H9 (cell line): ENCODE data around the gene PDIA2. TPM values are rescaled to one million over a fixed set of nuclear protein-coding genes. Genes with fewer than 3 reads are reported as not detected.

ENCODE experiments used
- DNase-seq: peaks from one replicate; pipeline ENCODE4 v3.0.0-alpha.2; 2017
- H2AFZ ChIP-seq: one replicate; pipeline ENCODE4 v1.6.1; 2013; ENCODE audit warnings: mild to moderate bottlenecking, low read length, control low read depth, moderate library complexity
- H2AK5ac ChIP-seq: 2 replicates; pipeline ENCODE4 v1.6.1; 2013; ENCODE audit warnings: low read length, control low read depth, mixed read lengths; ENCODE audit not compliant: insufficient read length
- H2BK120ac ChIP-seq: one replicate; pipeline ENCODE4 v1.6.1; 2013; ENCODE audit warnings: low read depth, mild to moderate bottlenecking, low read length, control low read depth, inconsistent platforms; ENCODE audit not compliant: poor library complexity, severe bottlenecking
- H2BK12ac ChIP-seq: 2 replicates; pipeline ENCODE4 v1.6.1; 2013; ENCODE audit warnings: low read length, control low read depth, mixed read lengths, low read depth; ENCODE audit not compliant: insufficient read length
- H2BK15ac ChIP-seq: 2 replicates; pipeline ENCODE4 v1.6.1; 2013; ENCODE audit warnings: low read depth, low read length, control low read depth
- H2BK20ac ChIP-seq: one replicate; pipeline ENCODE4 v1.6.1; 2013; ENCODE audit warnings: low read depth, mild to moderate bottlenecking, low read length, control low read depth, inconsistent platforms; ENCODE audit not compliant: poor library complexity, severe bottlenecking
- H2BK5ac ChIP-seq: 2 replicates; pipeline ENCODE4 v1.6.1; 2013; ENCODE audit warnings: low read length, control low read depth, mixed read lengths; ENCODE audit not compliant: insufficient read length
- H3K14ac ChIP-seq: 2 replicates; pipeline ENCODE4 v1.6.1; 2013; ENCODE audit warnings: low read length, control low read depth; ENCODE audit not compliant: insufficient read depth
- H3K18ac ChIP-seq: 2 replicates; pipeline ENCODE4 v1.6.1; 2013; ENCODE audit warnings: low read depth, mild to moderate bottlenecking, mixed read lengths, low read length, control low read depth; ENCODE audit not compliant: insufficient read length
- H3K23ac ChIP-seq: 2 replicates; pipeline ENCODE4 v1.6.1; 2013; ENCODE audit warnings: low read length, control low read depth, mixed read lengths, low read depth; ENCODE audit not compliant: insufficient read length
- H3K23me2 ChIP-seq: 2 replicates; pipeline ENCODE4 v1.6.1; 2013; ENCODE audit warnings: low read depth, mild to moderate bottlenecking, mixed read lengths, low read length, control low read depth; ENCODE audit not compliant: insufficient read length, poor library complexity, severe bottlenecking
- H3K27ac ChIP-seq: 2 replicates; pipeline ENCODE4 v1.5.1; 2013; ENCODE audit warnings: low read length, control low read depth, mixed read lengths, low read depth; ENCODE audit not compliant: insufficient read length
- H3K27me3 ChIP-seq: 2 replicates; pipeline ENCODE4 v1.6.1; 2013; ENCODE audit warnings: low read length, control low read depth, inconsistent platforms; ENCODE audit not compliant: insufficient read depth
- H3K4ac ChIP-seq: 2 replicates; pipeline ENCODE4 v1.6.1; 2013; ENCODE audit warnings: low read depth, mild to moderate bottlenecking, control low read depth, inconsistent platforms, low read length, moderate library complexity
- H3K4me1 ChIP-seq: 2 replicates; pipeline ENCODE4 v1.6.1; 2013; ENCODE audit warnings: low read length, control low read depth, inconsistent platforms; ENCODE audit not compliant: insufficient read depth
- H3K4me2 ChIP-seq: 2 replicates; pipeline ENCODE4 v1.6.1; 2013; ENCODE audit warnings: low read length, control low read depth, mixed read lengths; ENCODE audit not compliant: insufficient read length, insufficient read depth
- H3K56ac ChIP-seq: 2 replicates; pipeline ENCODE4 v1.6.1; 2013; ENCODE audit warnings: low read depth, mild to moderate bottlenecking, mixed read lengths, low read length, control low read depth; ENCODE audit not compliant: insufficient read length
- H3K79me1 ChIP-seq: 2 replicates; pipeline ENCODE4 v1.6.1; 2013; ENCODE audit warnings: low read depth, mild to moderate bottlenecking, moderate library complexity, low read length, control low read depth, inconsistent platforms; ENCODE audit not compliant: insufficient read depth, poor library complexity, severe bottlenecking
- H3K79me2 ChIP-seq: 2 replicates; pipeline ENCODE4 v1.6.1; 2013; ENCODE audit warnings: low read length, control low read depth, inconsistent platforms; ENCODE audit not compliant: insufficient read depth
- H3K9ac ChIP-seq: 2 replicates; pipeline ENCODE4 v1.6.1; 2013; ENCODE audit warnings: low read length, control low read depth, mixed read lengths; ENCODE audit not compliant: insufficient read length; ENCODE audit errors: extremely low read depth
- H3K9me3 ChIP-seq: one replicate; pipeline ENCODE4 v1.6.1; 2013; ENCODE audit warnings: low read depth, low read length, inconsistent platforms; ENCODE audit not compliant: control insufficient read depth
- H3T11ph ChIP-seq: one replicate; pipeline ENCODE4 v1.6.1; 2013; ENCODE audit warnings: mild to moderate bottlenecking, low read length, control low read depth, inconsistent platforms
- H4K20me1 ChIP-seq: one replicate; pipeline ENCODE4 v1.6.1; 2013; ENCODE audit not compliant: control insufficient read depth, insufficient read length, insufficient read depth
- H4K5ac ChIP-seq: 2 replicates; pipeline ENCODE4 v1.6.1; 2013; ENCODE audit warnings: low read depth, mild to moderate bottlenecking, mixed read lengths, low read length, control low read depth; ENCODE audit not compliant: insufficient read length
- H4K8ac ChIP-seq: replicated peaks from 2 replicates; pipeline ENCODE4 v1.6.1; 2013; ENCODE audit warnings: low read length, control low read depth, mixed read lengths, low read depth; ENCODE audit not compliant: insufficient read length
- H4K91ac ChIP-seq: 2 replicates; pipeline ENCODE4 v1.6.1; 2013; ENCODE audit warnings: low read depth, mild to moderate bottlenecking, moderate library complexity, mixed read lengths, low read length, control low read depth; ENCODE audit not compliant: insufficient read length
- H3K27ac Mint-ChIP-seq, 3 experiments: 2 replicates in 2 of 3; 3 replicates in 1 of 3; pipeline ENCODE4 v1.8.0; 2020 to 2021; ENCODE audit warnings: mixed read lengths in 3 of 3, mild to moderate bottlenecking in 1 of 3, moderate library complexity in 1 of 3
- H3K27me3 Mint-ChIP-seq: 2 replicates; pipeline ENCODE4 v1.8.0; 2021; ENCODE audit warnings: low read depth, mild to moderate bottlenecking, moderate library complexity, mixed read lengths
- H3K36me3 Mint-ChIP-seq, 3 experiments: 2 replicates in 2 of 3; 3 replicates in 1 of 3; pipeline ENCODE4 v1.8.0; 2020 to 2021; ENCODE audit warnings: low read depth in 3 of 3, mixed read lengths in 3 of 3; ENCODE audit not compliant: insufficient read depth in 1 of 3
- H3K4me1 Mint-ChIP-seq, 2 experiments: 2 replicates each; pipeline ENCODE4 v1.8.0; 2020; ENCODE audit warnings: mixed read lengths in 2 of 2
- H3K4me3 Mint-ChIP-seq, 2 experiments: 2 replicates in 1 of 2; 3 replicates in 1 of 2; pipeline ENCODE4 v1.8.0; 2020 to 2021; ENCODE audit warnings: mild to moderate bottlenecking in 2 of 2, mixed read lengths in 2 of 2, moderate library complexity in 1 of 2
- H3K9me3 Mint-ChIP-seq, 2 experiments: 2 replicates in 1 of 2; 3 replicates in 1 of 2; pipeline ENCODE4 v1.8.0; 2020; ENCODE audit warnings: mild to moderate bottlenecking in 2 of 2, mixed read lengths in 2 of 2, moderate library complexity in 1 of 2
- WGBS: extraction: QIAGEN DNeasy Blood & Tissue Kit; methylation state at CpG from one replicate; pipeline ENCODE4 v1.1.7; 2013; ENCODE audit warnings: missing lambda C conversion rate, low lambda C conversion rate, mixed read lengths; ENCODE audit not compliant: insufficient read length; ENCODE audit errors: extremely low coverage; 5-methylcytosine and 5-hydroxymethylcytosine counted together
- total RNA-seq: library from RNA; stranded (reverse); gene quantifications from 2 replicates; pipeline ENCODE4 v1.2.1, GENCODE V29; 2021
- TF ChIP-seq, protein P1 (sequence below): fragments of 200-600 bp; sonication (generic); conservative IDR thresholded peaks from 3 replicates; pipeline ENCODE4 v1.8.0; 2021; ENCODE audit warnings: antibody characterized with exemption, mild to moderate bottlenecking

The PDIA2 gene
- total RNA-seq, 1 experiment from 2014 or later, result 1.4 TPM

DNA sequence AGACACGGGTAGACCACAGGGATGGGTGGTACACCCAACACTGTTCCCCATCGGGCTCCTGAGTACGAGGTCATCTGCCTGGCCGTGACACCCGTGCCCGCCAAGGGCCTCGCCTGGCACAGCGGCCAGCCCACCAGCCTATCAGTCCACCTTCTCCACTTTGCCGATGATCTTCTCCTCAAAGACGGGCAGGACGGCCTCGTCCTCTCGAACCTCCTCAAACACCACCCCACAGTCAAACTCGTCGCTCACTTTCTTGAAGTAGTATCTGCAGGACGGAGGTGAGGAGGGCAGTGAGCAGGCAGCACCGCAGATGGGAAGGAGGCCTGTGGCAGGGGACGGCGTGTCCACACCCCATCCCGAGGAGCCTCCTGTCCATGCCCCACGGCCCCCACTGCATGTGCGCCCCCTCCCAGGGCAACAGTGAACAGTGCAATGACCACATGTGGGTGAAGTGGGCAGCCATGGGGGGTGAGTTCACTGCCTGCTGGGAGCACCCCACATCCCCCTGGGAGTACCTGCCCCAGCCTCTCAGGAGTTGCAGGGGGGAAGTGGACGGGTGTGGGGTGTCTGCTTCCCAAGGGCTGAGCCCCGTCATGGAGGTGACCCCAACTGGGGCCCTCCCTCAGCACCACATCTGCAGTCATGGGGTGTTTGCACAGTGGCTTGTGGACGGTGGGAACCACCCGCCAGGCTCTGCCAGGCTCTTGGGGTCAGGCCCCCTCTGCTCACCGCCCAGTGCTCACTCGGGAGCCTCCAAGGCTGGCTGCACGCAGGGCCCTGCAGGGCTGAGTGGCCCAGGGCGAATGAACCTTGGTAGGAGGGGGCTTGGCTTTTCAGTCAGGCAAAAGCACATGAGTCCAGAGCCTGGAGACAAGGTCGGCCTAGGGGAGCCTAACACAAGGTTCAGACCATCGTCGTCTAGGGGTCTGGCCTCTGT lies 5.3 kb downstream of the PDIA2 start:
- H3K18ac ChIP-seq, result no peak overlapping the region
- no peak overlapping the region for H3K27ac ChIP-seq
- H2BK15ac ChIP-seq, result no peak overlapping the region
- WGBS, result no CpG with 5 or more reads among the region's 33 CpGs
- no peak for DNase-seq
- Mint-ChIP-seq H3K4me1 (no peaks in the 10 kb centered on the region), H3K27me3 (no peaks in the 10 kb centered on the region), H3K36me3 (peaks cover 22 to 44% (median 43%) of the 10 kb centered on the region in 3 experiments), H3K4me3 (no peak overlapping the region), H3K27ac (no peak overlapping the region; a peak in 1 of 7 replicates), H3K9me3 (peaks cover 8 to 12% of the 10 kb centered on the region in 2 experiments)
- H2AFZ ChIP-seq, result no peak overlapping the region
- no peak overlapping the region for H2BK120ac ChIP-seq
- no peak overlapping the region for H2BK5ac ChIP-seq
- H3K9ac ChIP-seq, result no peak overlapping the region
- no peak overlapping the region for H2BK12ac ChIP-seq
- no peaks in the 10 kb centered on the region for H3K4me1 ChIP-seq
- TF ChIP-seq, protein P1, sequence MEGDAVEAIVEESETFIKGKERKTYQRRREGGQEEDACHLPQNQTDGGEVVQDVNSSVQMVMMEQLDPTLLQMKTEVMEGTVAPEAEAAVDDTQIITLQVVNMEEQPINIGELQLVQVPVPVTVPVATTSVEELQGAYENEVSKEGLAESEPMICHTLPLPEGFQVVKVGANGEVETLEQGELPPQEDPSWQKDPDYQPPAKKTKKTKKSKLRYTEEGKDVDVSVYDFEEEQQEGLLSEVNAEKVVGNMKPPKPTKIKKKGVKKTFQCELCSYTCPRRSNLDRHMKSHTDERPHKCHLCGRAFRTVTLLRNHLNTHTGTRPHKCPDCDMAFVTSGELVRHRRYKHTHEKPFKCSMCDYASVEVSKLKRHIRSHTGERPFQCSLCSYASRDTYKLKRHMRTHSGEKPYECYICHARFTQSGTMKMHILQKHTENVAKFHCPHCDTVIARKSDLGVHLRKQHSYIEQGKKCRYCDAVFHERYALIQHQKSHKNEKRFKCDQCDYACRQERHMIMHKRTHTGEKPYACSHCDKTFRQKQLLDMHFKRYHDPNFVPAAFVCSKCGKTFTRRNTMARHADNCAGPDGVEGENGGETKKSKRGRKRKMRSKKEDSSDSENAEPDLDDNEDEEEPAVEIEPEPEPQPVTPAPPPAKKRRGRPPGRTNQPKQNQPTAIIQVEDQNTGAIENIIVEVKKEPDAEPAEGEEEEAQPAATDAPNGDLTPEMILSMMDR, result no peak
- no peaks in the 10 kb centered on the region for H3K79me1 ChIP-seq
- H4K91ac ChIP-seq, result no peak overlapping the region
- no peaks in the 10 kb centered on the region for H3K27me3 ChIP-seq
- H3K14ac ChIP-seq, result no peak overlapping the region
- no peak overlapping the region for H4K5ac ChIP-seq
- H3K9me3 ChIP-seq, result no peaks in the 10 kb centered on the region
- H3K79me2 ChIP-seq, result no peaks in the 10 kb centered on the region
- H2AK5ac ChIP-seq, result no peak overlapping the region
- no peak overlapping the region for H3K56ac ChIP-seq
- no peaks in the 10 kb centered on the region for H3K23me2 ChIP-seq
- no peak overlapping the region for H3K4me2 ChIP-seq
- H2BK20ac ChIP-seq, result no peak overlapping the region
- no peak overlapping the region for H3K4ac ChIP-seq
- H4K8ac ChIP-seq, result no peak overlapping the region
- H4K20me1 ChIP-seq, result no peaks in the 10 kb centered on the region
- no peak overlapping the region for H3T11ph ChIP-seq
- H3K23ac ChIP-seq, result no peak overlapping the region
